HepG2 (cell line): ENCODE data around the gene ME2. TPM values are rescaled to one million over a fixed set of nuclear protein-coding genes. Genes with fewer than 3 reads are reported as not detected.

Experiments used
- CBX2 ChIP-seq, 2 experiments: fragments of 200-600 bp in 1 of 2; sonication (generic); formaldehyde crosslinking in 1 of 2; IDR thresholded peaks; 2 replicates each; pipeline versions ENCODE4 v1.7.0 to v1.8.1; 2018 to 2022; ENCODE audit warnings: low read depth in 2 of 2, low read length in 1 of 2, mild to moderate bottlenecking in 1 of 2, missing genetic modification reagents in 1 of 2
- CBX5 ChIP-seq: sonication (generic); formaldehyde crosslinking; IDR thresholded peaks from 2 replicates; pipeline ENCODE4 v1.4.0; 2020; ENCODE audit warnings: missing genetic modification reagents, borderline replicate concordance
- GATAD1 ChIP-seq: IDR thresholded peaks from 2 replicates; pipeline ENCODE4 v1.6.1; 2016; ENCODE audit warnings: missing genetic modification reagents, missing compliant biosample characterization
- HNRNPLL ChIP-seq: fragments of 200-400 bp; formaldehyde crosslinking; IDR thresholded peaks from 2 replicates; pipeline ENCODE4 v1.6.1; 2017; ENCODE audit warnings: mild to moderate bottlenecking, low read depth, low read length; ENCODE audit not compliant: poor library complexity, severe bottlenecking
- KLF11 ChIP-seq: IDR thresholded peaks from 2 replicates; pipeline ENCODE4 v1.6.1; 2016; ENCODE audit warnings: missing compliant biosample characterization
- MED8 ChIP-seq: sonication (generic); formaldehyde crosslinking; IDR thresholded peaks from 2 replicates; pipeline ENCODE4 v1.8.1; 2023; ENCODE audit warnings: mild to moderate bottlenecking, missing genetic modification reagents; ENCODE audit not compliant: insufficient replicate concordance
- NONO ChIP-seq, 2 experiments: fragments of 450-650 bp in 1 of 2; sonication (generic) in 1 of 2; formaldehyde crosslinking in 1 of 2; IDR thresholded peaks in 1 of 2; conservative IDR thresholded peaks in 1 of 2; 2 replicates each; pipeline versions ENCODE4 v1.6.1 to v1.8.0; 2017 to 2022; ENCODE audit warnings: mild to moderate bottlenecking in 1 of 2, missing genetic modification reagents in 1 of 2, moderate library complexity in 1 of 2
- RERE ChIP-seq: IDR thresholded peaks from 2 replicates; pipeline ENCODE4 v1.6.1; 2016; ENCODE audit warnings: low read depth, missing genetic modification reagents, missing compliant biosample characterization
- SNRNP70 ChIP-seq: fragments of 200-400 bp; formaldehyde crosslinking; IDR thresholded peaks from 2 replicates; pipeline ENCODE4 v1.6.1; 2017; ENCODE audit warnings: mild to moderate bottlenecking, low read depth, low read length, moderate library complexity
- SRSF4 ChIP-seq: fragments of 200-400 bp; formaldehyde crosslinking; IDR thresholded peaks from one replicate; pipeline ENCODE4 v1.6.1; 2018; ENCODE audit warnings: mild to moderate bottlenecking, low read depth, low read length, moderate library complexity; ENCODE audit not compliant: poor library complexity, severe bottlenecking
- TBX2 ChIP-seq: sonication (generic); formaldehyde crosslinking; IDR thresholded peaks from 2 replicates; pipeline ENCODE4 v1.5.0; 2020; ENCODE audit warnings: missing genetic modification reagents, mild to moderate bottlenecking, borderline replicate concordance
- TBX3 ChIP-seq: fragments of 450-650 bp; IDR thresholded peaks from 2 replicates; pipeline ENCODE4 v1.6.1; 2017; ENCODE audit warnings: antibody characterized with exemption, mild to moderate bottlenecking, inconsistent platforms, borderline replicate concordance
- THAP11 ChIP-seq: IDR thresholded peaks from 2 replicates; pipeline ENCODE4 v1.6.1; 2016; ENCODE audit warnings: missing biosample characterization, missing genetic modification reagents
- ZNF513 ChIP-seq: sonication (generic); formaldehyde crosslinking; conservative IDR thresholded peaks from 2 replicates; pipeline ENCODE4 v1.5.0; 2020; ENCODE audit warnings: missing genetic modification reagents
- ZNF777 ChIP-seq: sonication (generic); formaldehyde crosslinking; IDR thresholded peaks from 2 replicates; pipeline ENCODE4 v1.4.0; 2020; ENCODE audit warnings: missing genetic modification reagents
- polyA plus RNA-seq, 8 experiments: library from polyadenylated mRNA; depleted of rRNA in 3 of 8; stranded (reverse) in 7 of 8; unstranded in 1 of 8; fragments of >200 nt; fragmentation: Illumina TruSeq in 4 of 8; extraction: Trizol in 4 of 8; gene quantifications; 2 replicates each; pipeline versions ENCODE4 v1.2.1 to v1.2.3, GENCODE V29; 2011 to 2016; ENCODE audit warnings: low read depth in 4 of 8, missing spikeins in 1 of 8, mixed read lengths in 1 of 8; ENCODE audit not compliant: insufficient read depth in 1 of 8
- total RNA-seq, 5 experiments: library from RNA; depleted of rRNA; stranded (reverse); fragments of >200 nt; fragmentation: Illumina TruSeq; extraction: Trizol; gene quantifications; 2 replicates each; pipeline ENCODE4 v1.2.3, GENCODE V29; 2016; ENCODE audit warnings: low read depth in 1 of 5
- TF ChIP-seq, protein P1 (sequence below): sonication (generic); formaldehyde crosslinking; IDR thresholded peaks from 2 replicates; pipeline ENCODE4 v1.5.0; 2020; ENCODE audit warnings: mild to moderate bottlenecking, missing genetic modification reagents
- TF ChIP-seq, protein P2 (sequence below): IDR thresholded peaks from 2 replicates; pipeline ENCODE4 v1.6.1; 2012; ENCODE audit warnings: low read length, improper control_type of control experiment

The ME2 gene
- total and polyA plus RNA-seq, 2 of the 13 experiments (the other 11 are each of a cell fraction or from before 2014, with no cell fraction given) = 17.3 to 20.6 TPM

GRCh38 chr18:50902797-50903196 is 23.9 kb downstream of the ME2 start (continued):
- TF ChIP-seq RERE (CRISPR knock-in tag) (peak; percentile 96), HNRNPLL (no peak), NONO (IDR thresholded peaks at IDR 0.05) (no peak), NONO (CRISPR knock-in tag; conservative IDR thresholded peaks at IDR 0.05) (no peak), CBX2 (IDR thresholded peaks at IDR 0.05; ENCODE audit: low read depth, low read length) (no peak), CBX2 (CRISPR knock-in tag; IDR thresholded peaks at IDR 0.05; ENCODE audit: low read depth) (no peak), TBX2 (CRISPR knock-in tag) (peak; percentile 72; the same call in 1 of the 2 replicates), ZNF513 (CRISPR knock-in tag) (no peak), CBX5 (CRISPR knock-in tag) (no peak), KLF11 (0 out of 2 replicates have a peak, but pooled peaks have one; percentile 28), GATAD1 (CRISPR knock-in tag) (peak; percentile 46; the same call in 1 of the 2 replicates), ZNF777 (CRISPR knock-in tag) (no peak), SRSF4 (no peak), MED8 (CRISPR knock-in tag) (no peak), TBX3 (peak; percentile 96), SNRNP70 (no peak), THAP11 (peak; percentile 48)
- TF ChIP-seq, protein P1, sequence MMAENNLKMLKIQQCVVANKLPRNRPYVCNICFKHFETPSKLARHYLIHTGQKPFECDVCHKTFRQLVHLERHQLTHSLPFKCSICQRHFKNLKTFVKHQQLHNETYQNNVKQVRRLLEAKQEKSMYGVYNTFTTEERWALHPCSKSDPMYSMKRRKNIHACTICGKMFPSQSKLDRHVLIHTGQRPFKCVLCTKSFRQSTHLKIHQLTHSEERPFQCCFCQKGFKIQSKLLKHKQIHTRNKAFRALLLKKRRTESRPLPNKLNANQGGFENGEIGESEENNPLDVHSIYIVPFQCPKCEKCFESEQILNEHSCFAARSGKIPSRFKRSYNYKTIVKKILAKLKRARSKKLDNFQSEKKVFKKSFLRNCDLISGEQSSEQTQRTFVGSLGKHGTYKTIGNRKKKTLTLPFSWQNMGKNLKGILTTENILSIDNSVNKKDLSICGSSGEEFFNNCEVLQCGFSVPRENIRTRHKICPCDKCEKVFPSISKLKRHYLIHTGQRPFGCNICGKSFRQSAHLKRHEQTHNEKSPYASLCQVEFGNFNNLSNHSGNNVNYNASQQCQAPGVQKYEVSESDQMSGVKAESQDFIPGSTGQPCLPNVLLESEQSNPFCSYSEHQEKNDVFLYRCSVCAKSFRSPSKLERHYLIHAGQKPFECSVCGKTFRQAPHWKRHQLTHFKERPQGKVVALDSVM (CRISPR knock-in tag) = no peak
- TF ChIP-seq, protein P2, sequence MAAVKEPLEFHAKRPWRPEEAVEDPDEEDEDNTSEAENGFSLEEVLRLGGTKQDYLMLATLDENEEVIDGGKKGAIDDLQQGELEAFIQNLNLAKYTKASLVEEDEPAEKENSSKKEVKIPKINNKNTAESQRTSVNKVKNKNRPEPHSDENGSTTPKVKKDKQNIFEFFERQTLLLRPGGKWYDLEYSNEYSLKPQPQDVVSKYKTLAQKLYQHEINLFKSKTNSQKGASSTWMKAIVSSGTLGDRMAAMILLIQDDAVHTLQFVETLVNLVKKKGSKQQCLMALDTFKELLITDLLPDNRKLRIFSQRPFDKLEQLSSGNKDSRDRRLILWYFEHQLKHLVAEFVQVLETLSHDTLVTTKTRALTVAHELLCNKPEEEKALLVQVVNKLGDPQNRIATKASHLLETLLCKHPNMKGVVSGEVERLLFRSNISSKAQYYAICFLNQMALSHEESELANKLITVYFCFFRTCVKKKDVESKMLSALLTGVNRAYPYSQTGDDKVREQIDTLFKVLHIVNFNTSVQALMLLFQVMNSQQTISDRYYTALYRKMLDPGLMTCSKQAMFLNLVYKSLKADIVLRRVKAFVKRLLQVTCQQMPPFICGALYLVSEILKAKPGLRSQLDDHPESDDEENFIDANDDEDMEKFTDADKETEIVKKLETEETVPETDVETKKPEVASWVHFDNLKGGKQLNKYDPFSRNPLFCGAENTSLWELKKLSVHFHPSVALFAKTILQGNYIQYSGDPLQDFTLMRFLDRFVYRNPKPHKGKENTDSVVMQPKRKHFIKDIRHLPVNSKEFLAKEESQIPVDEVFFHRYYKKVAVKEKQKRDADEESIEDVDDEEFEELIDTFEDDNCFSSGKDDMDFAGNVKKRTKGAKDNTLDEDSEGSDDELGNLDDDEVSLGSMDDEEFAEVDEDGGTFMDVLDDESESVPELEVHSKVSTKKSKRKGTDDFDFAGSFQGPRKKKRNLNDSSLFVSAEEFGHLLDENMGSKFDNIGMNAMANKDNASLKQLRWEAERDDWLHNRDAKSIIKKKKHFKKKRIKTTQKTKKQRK = no peak
